ENCODE data around the gene ARPC1B.
"Not testable (repeated sequence)": the region's sequence is repeated elsewhere in the genome, so short reads cannot be mapped to it uniquely, and the experiment has no call there.

Gene ARPC1B

DNA sequence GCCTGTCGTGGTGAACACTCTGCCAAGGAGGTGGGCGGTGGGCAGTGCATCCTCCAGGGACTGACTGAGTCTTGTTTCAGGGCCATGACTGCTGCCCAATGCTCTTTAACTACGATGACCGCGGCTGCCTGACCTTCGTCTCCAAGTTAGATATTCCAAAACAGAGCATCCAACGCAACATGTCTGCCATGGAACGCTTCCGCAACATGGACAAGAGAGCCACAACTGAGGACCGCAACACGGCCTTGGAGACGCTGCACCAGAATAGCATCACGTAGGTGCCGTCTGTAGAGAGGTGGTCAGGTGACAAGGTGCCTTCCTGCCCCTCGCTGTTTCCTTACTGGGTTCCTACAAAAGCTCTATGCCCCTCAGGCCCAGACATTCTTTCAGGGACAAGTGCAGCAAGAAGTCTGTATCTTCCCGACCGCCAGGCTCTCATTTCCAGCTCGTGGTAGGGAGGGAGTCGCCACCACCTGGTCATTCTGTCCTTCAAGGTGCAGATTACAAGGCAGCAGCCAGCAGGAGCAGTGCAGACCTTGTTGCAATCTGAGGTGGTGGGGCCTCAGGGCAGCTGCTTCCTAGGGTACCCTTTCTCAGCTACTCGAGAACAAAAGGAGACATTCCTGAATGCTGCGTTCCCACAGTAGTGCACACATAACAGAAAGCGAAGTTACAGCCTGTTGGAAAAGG, 14.9 kb upstream of the ARPC1B start:
- Mint-ChIP-seq H3K9me3 (no peaks in the 10 kb centered on the region), H3K36me3 (peaks cover 100% of the 10 kb centered on the region), H3K4me1 (no peaks in the 10 kb centered on the region), H3K27ac (no peak overlapping the region), H3K4me3 (no peak overlapping the region)
- DNase-seq (ENCODE audit: low spot score in 2 of 2) (no peak), ATAC-seq (no peak)

DNA sequence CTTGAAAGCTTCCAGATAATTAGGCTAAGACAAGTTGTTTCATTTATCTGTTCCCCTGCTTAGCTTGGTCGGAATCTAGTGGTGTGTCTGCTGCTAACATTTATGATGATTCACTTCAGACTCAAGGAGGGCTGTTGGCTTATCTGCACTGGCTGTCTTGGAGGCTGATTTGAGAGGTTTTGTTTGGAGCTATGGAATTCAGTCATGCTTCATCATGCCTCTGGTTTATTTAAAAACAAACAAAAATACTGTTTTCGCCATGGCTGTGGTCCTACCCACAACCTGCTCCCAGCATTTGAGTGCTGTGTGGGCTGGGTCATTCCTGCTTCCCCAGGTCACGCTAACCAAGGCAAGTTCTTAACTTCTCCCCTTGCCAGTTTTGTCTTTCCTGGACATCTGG, 11.7 kb upstream of the ARPC1B start:
- Mint-ChIP-seq H3K36me3 (peaks cover 100% of the 10 kb centered on the region), H3K4me3 (no peak overlapping the region), H3K4me1 (no peaks in the 10 kb centered on the region), H3K27ac (no peak overlapping the region), H3K9me3 (no peaks in the 10 kb centered on the region)
- ATAC-seq (no peak), DNase-seq (ENCODE audit: low spot score in 2 of 2) (no peak)

DNA sequence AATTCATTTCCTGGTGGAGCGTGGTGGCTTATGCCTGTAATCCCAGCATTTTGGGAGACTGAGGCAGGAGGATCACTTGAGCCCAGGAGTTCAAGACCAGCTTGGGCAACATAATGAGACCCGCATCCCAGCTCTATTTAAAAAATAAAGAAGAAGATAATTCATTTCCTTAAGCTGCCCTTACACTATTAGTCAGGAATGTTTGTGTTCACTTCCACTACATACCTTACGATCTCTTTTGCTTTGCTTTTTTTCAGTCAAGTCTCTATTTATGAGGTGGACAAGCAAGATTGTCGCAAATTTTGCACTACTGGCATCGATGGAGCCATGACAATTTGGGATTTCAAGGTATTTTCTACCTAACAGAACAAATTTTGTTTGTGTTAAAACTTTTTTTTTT, 11.2 kb upstream of the ARPC1B start:
- ATAC-seq, result no peak
- Mint-ChIP-seq H3K4me3 (no peak overlapping the region), H3K4me1 (no peaks in the 10 kb centered on the region), H3K27ac (no peak overlapping the region), H3K9me3 (no peaks in the 10 kb centered on the region), H3K36me3 (peaks cover 100% of the 10 kb centered on the region)
- no peak for DNase-seq (ENCODE audit: low spot score in 2 of 2)

DNA sequence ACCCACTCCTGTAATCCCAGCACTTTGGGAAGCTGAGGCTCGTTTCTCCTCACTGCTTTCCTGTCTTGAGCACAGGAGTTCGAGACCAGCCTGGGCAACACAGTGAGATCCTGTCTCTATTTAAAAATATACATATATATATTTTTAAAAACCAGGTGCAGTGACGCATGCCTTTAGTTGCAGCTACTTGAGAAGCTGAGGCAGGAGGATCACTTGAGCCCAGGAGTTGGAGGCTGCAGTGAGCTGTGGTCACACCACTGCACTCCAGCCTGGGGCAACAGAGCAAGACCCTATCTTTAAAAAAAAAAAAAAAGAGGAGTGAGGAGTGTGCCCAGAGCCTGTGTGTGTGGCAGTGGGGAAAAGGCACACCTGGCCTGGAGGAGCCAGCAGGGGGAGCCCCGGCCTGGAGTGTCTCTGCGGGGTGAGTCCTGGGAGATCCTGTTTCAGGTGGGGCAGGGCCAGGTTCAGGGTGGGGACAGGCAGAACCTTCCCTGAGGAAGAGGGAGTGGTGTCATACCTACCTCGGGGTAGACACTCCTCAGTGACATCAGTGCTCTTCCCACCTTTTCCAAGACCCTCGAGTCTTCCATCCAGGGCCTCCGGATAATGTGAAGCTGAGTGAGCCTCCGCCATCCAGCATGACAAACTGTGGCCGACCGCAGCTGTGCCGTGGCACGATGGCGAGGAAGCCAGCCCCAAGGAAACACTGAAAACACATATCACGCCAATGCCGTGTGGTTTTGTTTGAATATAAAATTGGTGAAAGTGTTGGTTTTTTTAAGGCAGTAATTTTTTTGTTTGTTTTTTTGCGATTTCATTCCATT, 9.0 kb upstream of the ARPC1B start:
- Mint-ChIP-seq H3K9me3 (no peaks in the 10 kb centered on the region), H3K36me3 (peaks cover 89% of the 10 kb centered on the region), H3K4me3 (no peak overlapping the region), H3K27ac (peak overlapping the region; percentile 63), H3K4me1 (peaks cover 12% of the 10 kb centered on the region)
- peak; percentile 75 for ATAC-seq
- DNase-seq (ENCODE audit: low spot score in 2 of 2), result no peak

DNA sequence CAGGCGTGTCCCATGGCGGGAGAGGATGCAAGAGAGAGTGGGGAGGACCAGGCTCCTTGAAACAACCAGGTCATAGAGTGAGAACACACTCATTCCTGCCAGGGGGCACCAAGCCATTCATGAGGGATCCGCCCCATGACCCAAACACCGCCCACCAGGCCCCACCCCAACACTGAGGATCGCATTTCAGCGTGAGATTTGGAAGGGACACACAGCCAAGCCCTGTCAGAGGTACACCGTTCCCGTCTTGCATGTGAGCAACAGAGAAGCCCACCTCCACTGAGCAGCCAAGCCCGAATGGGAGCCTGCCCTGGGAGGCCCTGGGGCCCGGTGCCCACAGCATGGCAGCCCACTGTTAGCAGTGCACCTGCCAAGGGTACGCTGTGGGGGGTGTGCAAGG, 7.9 kb upstream of the ARPC1B start:
- peak overlapping the region; percentile 83 for H3K27ac Mint-ChIP-seq
- no peak overlapping the region for H3K4me3 Mint-ChIP-seq
- no peaks in the 10 kb centered on the region for H3K9me3 Mint-ChIP-seq
- H3K4me1 Mint-ChIP-seq, result peaks cover 12% of the 10 kb centered on the region
- peaks cover 78% of the 10 kb centered on the region for H3K36me3 Mint-ChIP-seq
- no peak for ATAC-seq
- no peak for DNase-seq (ENCODE audit: low spot score in 2 of 2)

DNA sequence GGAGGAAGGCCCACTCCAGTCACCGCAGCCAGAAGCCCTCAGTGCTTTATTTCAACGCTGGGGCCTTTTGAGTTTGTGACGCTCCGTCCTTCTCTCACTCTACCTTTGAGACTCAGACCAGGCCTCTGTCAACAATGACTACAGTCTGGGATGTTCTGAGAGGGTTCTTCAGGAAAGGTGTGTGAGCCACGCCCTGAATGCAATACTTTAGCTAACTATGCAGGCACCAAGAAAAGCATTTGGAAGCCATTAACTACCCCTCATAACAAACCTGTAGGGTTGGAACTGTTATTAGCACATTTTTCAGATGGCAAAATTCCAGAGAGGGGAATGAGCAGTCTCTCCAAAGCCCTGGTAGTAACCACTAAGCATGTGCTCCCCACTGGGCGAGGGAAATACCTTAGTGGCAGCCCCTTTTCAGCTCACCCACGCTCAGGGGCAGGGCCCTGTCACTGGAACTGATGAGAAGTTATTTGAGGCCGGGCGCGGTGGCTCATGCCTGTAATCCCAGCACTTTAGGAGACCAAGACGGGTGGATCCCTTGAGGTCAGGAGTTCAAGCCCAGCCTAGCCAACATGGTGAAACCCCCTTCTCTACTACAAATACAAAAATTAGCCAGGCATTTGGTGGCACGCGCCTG, 5.7 kb upstream of the ARPC1B start:
- peak overlapping the region; percentile 79 for H3K27ac Mint-ChIP-seq
- H3K9me3 Mint-ChIP-seq, result no peaks in the 10 kb centered on the region
- H3K36me3 Mint-ChIP-seq, result peaks cover 65% of the 10 kb centered on the region
- DNase-seq (ENCODE audit: low spot score in 2 of 2) (no peak), ATAC-seq (no peak)
- no peak overlapping the region for H3K4me3 Mint-ChIP-seq
- H3K4me1 Mint-ChIP-seq, result peaks cover 23% of the 10 kb centered on the region

DNA sequence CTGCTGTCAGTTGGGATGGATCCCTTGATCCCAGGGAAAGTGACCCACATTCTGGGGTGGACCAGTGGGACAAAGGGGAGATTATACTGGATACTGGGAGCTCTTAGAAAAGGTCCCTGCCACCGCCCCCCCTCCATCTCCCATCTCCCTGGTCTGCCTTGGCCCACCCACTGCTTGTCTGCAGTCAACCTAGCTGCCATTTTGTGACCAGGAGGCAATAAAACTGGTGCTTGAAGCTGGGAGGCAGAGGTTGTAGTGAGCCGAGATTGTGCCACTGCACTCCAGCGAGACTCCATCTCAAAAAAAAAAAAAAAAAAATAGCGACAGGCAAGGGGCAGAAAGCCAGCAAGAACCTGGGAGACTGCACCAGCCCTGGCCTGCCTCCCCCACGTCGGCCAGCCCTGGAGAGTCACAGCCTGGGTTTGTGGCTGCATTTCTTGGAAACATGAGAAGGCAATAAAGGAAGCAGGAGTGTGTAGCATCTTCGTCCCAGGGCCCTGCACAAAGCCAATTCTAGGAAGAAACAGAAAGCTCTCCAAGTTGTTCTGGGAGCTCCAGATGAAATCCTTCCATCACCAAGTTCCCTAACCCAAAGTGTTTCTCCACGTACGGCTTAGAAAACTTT, 4.7 kb upstream of the ARPC1B start:
- no peak overlapping the region for H3K4me3 Mint-ChIP-seq
- H3K27ac Mint-ChIP-seq, result peak overlapping the region; percentile 79
- H3K4me1 Mint-ChIP-seq, result peaks cover 23% of the 10 kb centered on the region

DNA sequence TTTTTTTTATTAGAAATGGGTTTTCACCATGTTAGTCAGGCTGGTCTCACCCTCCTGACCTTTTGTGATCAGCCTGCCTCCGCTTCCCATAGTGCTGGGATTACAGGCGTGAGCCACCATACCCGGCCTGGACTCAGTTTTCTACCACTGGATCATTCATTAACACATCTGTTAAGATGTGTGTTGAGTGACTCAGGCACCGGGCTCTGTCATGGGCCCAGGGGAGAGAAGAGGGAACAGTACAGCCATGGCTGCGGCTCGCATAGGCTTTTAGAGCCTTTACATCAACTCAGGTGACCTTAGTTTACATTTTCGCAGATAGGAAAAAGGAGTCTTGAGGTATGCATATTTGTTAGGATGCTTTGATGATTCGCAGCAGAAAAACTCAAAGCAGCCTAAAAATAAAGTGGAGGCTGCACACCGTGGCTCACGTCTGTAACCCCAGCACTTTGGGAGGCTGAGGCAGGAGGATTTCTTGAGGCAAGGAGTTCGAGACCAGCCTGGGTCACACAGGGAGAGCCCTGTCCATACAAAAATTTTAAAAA, 3.1 kb upstream of the ARPC1B start:
- H3K4me3 Mint-ChIP-seq, result no peak overlapping the region
- no peaks in the 10 kb centered on the region for H3K9me3 Mint-ChIP-seq
- H3K4me1 Mint-ChIP-seq, result peaks cover 27% of the 10 kb centered on the region
- H3K27ac Mint-ChIP-seq, result no peak overlapping the region
- DNase-seq (ENCODE audit: low spot score in 2 of 2), result no peak
- no peak for ATAC-seq
- peaks cover 53% of the 10 kb centered on the region for H3K36me3 Mint-ChIP-seq

More for the DNA sequence above, 4.7 kb upstream of the ARPC1B start:
- no peak for ATAC-seq
- Mint-ChIP-seq H3K36me3 (peaks cover 56% of the 10 kb centered on the region), H3K9me3 (no peaks in the 10 kb centered on the region)
- DNase-seq (ENCODE audit: low spot score in 2 of 2), result no peak

DNA sequence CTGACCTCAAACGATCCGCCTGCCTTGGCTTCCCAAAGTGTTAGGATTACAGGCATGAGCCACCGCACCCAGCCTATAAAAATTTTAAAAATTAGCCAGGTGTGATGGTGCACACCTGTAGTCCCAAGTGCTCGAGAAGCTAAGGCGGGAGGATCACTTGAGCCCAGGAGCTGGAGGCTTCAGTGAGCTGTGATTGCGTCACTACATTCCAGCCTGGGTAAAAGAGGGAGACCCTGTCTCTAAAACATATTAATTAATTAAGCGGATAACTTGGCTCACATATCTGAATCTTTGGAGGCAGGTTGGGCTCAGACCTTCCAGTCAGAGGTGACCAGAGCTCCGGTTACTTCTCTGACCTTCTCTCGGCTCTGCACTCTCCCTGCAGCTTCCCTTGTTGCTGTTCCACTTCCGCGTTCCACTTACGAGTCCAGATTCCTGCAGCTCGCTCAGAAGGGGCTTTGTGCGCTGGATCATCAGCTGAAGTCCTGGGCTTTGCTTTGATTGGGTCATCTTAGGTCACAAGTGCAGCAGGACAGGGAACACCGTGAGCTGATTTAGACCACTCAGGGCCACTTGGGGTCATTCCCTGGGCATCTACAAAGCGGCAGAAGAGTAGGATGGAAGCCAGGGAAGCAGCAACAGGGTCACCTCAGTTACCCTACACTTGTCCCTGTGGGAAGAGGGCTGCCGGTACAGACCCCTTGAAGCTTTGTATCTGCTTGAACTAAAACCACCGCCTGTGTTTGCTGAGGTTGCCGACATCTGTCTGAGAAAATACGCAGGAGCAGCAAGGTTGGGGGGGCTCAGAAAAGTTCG, 2.0 kb upstream of the ARPC1B start:
- no peak for ATAC-seq
- no peak for DNase-seq (ENCODE audit: low spot score in 2 of 2)
- Mint-ChIP-seq H3K4me3 (peak overlapping the region; percentile 75), H3K36me3 (peaks cover 53% of the 10 kb centered on the region), H3K9me3 (no peaks in the 10 kb centered on the region), H3K4me1 (peaks cover 36% of the 10 kb centered on the region), H3K27ac (peak overlapping the region; percentile 40)

DNA sequence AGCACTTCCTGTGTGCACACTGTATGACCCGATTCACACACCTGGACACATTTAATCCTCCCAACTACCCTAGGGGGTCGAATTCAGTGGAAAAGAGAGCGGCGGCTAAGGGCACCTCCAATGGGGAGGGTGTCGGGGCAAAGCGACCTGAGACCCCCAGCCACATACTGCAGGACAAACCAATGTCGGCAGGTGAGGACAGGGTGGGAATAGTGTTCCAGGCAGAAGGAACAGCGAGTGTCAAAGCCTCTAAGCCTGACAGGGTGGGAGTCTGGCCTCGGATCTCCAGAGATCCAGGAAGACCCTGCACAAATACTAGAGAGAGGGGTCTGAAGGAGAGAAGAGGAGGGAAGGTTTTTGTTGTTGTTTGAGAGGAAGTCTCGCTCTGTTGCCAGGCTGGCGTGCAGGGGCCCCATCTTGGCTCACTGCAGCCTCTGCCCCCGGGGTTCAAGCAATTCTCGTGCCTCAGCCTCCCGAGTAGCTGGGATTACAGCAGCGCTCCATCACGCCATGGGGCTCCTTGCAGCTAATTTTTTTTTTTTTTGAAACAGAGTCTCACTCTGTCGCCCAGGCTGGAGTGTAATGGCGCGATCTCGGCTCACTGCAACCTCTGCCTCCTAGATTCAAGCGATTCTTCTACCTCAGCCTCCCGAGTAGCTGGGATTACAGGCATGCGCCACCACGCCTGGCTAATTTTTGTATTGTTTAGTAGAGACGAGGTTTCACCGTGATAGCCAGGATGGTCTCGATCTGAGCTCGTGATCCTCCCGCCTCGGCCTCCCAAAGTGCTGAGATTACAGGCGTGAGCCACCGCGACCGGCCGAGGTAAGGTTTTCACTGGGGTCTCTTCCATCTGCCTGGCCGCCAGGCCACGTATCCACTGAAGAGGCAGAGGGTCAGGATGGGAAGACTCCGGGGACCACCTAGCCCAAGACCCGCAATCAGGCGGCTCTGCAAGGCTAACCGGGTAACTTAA, 1.2 kb upstream of the ARPC1B start:
- Mint-ChIP-seq H3K27ac (peak overlapping the region; percentile 82), H3K9me3 (no peaks in the 10 kb centered on the region), H3K4me3 (peak overlapping the region; percentile 75), H3K4me1 (peaks cover 41% of the 10 kb centered on the region), H3K36me3 (peaks cover 53% of the 10 kb centered on the region)
- ATAC-seq, result no peak
- DNase-seq (ENCODE audit: low spot score in 2 of 2), result no peak

DNA sequence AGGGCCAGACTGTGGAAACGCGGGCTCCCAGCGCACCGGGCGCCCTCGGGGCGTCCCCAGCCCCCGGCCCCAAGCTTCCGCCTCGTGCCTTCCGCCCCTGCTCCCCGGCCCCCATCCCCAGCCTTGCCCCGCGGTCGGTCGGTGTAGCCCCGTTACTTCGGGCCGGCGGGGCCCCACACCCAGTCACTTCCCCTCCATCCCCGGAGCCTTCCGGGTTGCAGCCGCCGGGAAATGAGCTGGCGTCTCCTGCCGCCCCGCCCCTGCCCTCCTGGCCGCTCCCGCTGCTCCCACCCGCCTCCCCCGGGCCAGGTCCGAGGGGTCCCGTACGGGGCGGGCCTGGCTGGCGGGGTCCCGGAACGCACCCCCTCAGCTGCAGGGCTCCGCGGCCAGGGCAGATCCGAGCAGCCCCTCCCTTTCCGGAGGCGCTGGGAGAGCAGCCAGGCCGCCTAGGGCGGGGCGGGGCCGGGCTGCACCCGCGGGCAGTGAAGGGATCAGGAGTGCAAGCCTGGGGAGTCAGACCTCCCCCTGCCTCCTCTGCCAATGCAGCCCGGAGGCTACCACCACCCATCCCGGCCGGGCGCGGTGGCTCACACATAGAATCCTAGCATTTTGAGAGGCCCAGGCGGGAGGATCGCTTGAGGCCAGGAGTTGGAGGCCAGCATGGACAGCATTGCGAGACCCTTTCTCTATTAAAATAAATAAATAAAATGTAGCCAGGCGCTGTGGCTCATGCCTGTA, 709 bp downstream of the ARPC1B start:
- peak; percentile 65 to 85 for DNase-seq (ENCODE audit: low spot score in 2 of 2)
- peaks cover 45% of the 10 kb centered on the region for H3K4me1 Mint-ChIP-seq
- ATAC-seq, result peak; percentile 70
- H3K36me3 Mint-ChIP-seq, result peaks cover 61% of the 10 kb centered on the region
- no peaks in the 10 kb centered on the region for H3K9me3 Mint-ChIP-seq
- H3K4me3 Mint-ChIP-seq, result peak overlapping the region; percentile 75
- peak overlapping the region; percentile 82 for H3K27ac Mint-ChIP-seq

DNA sequence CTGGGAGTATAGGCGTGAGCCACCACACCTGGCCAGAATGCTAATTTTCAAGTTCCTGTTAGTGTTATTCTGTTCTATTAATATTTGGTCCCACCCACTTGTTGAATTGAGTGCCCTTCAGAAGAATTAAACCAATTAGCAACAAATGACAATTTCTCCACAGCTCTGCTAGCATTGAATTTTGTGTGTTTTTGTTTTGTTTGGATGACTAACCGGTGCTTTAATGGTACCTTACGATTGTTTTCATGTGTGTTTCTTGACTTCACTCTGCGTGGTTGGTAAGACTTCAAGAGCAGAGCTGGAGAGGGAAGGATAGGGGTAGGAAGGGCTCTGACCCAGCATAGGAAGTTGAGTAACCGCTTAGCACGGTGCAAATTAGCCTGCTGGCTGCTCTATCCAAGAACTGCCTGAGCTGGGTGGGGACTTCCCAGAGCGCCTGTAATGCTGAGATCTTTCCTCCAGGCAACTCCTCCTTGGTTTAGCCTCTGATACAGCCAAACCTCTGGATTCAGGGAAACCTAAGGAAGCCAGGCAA, 4.6 kb downstream of the ARPC1B start:
- peak overlapping the region; percentile 80 for H3K4me3 Mint-ChIP-seq
- peaks cover 59% of the 10 kb centered on the region for H3K4me1 Mint-ChIP-seq

DNA sequence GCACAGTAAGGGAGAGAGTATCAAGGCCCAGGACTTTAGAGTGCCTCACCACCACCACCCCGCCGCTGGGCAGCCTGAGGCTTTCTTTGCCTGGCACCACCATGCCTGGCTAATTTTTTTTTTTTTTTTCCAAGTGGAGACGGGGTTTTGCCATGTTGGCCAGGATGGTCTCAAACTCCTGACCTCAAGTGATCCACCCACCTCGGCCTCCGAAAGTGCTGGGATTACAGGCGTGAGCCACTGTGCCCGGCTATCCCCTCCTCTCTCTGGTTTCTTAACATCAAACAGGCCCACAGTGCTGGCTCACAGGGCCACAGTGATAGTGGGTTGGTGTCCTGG, 5.1 kb downstream of the ARPC1B start:
- not testable (repeated sequence) for ATAC-seq; H3K9me3 Mint-ChIP-seq; DNase-seq (ENCODE audit: low spot score in 2 of 2)
- Mint-ChIP-seq H3K27ac (peak overlapping the region; percentile 93), H3K4me3 (peak overlapping the region; percentile 80), H3K36me3 (peaks cover 95% of the 10 kb centered on the region), H3K4me1 (peaks cover 64% of the 10 kb centered on the region)

More for the DNA sequence above, 4.6 kb downstream of the ARPC1B start:
- H3K27ac Mint-ChIP-seq, result peak overlapping the region; percentile 93
- no peaks in the 10 kb centered on the region for H3K9me3 Mint-ChIP-seq
- ATAC-seq, result peak; percentile 29
- H3K36me3 Mint-ChIP-seq, result peaks cover 89% of the 10 kb centered on the region
- DNase-seq (ENCODE audit: low spot score in 2 of 2), result peak in 1 of 2 donors; percentile 71

Data from stimulated activated effector memory CD8-positive, alpha-beta T cell treated with anti-CD3 and anti-CD28 coated beads, Interleukin-12 subunit alpha, Interleukin-12 subunit beta, amount 100 ng/mL, for 72 hours (primary cell).